ENCODE data around the gene MICAL1. TPM values are rescaled to one million over a fixed set of nuclear protein-coding genes. Genes with fewer than 3 reads are reported as not detected.

Gene MICAL1
- total RNA-seq: 52.6 and 85.3 TPM in 2 replicates

GRCh38 chr6:109455437-109456110 lies at the start of gene MICAL1:
Gene MICAL1, minus strand, starts transcription at chr6:109455772. Its CDS starts 1,576 bp downstream, at chr6:109454196.

GRCh38 chr6:109482905-109483734 lies 27.5 kb upstream of the MICAL1 start, which contains the start of gene ZBTB24:
Gene ZBTB24, minus strand, starts transcription at chr6:109483219. Its CDS starts 1,193 bp downstream, at chr6:109482026.

GRCh38 chr6:109440331-109441068 lies 15.1 kb downstream of the MICAL1 start, which contains the start of the genes PPIL6 and SMPD2:
Gene PPIL6, minus strand, starts transcription at chr6:109440628. Its CDS starts 38 bp downstream, at chr6:109440590.
Gene SMPD2, plus strand, starts transcription at chr6:109440724. Its CDS starts 398 bp downstream, at chr6:109441122.

Other genes starting within 250 kb of the MICAL1 start
- 223 and 235 TPM in 2 replicates for gene CD164, start 73.3 kb downstream of the MICAL1 start, total RNA-seq
- gene PPIL6, start 15.1 kb downstream of the MICAL1 start, total RNA-seq: 2.9 and 4.5 TPM in 2 replicates
- gene SMPD2, start 15.0 kb downstream of the MICAL1 start, total RNA-seq: 5.6 and 10.7 TPM in 2 replicates
- 10.2 and 11.6 TPM in 2 replicates for gene ZBTB24, start 27.4 kb upstream of the MICAL1 start, total RNA-seq
- gene AK9, start 235.4 kb upstream of the MICAL1 start, total RNA-seq: 4.9 and 6.5 TPM in 2 replicates
- 25.5 and 33.6 TPM in 2 replicates for gene FIG4, start 235.5 kb upstream of the MICAL1 start, total RNA-seq

All from smooth muscle cell of the umbilical artery (primary cell).